ENCODE data around the gene CEP57L1.
"Not testable (repeated sequence)": the region's sequence is repeated elsewhere in the genome, so short reads cannot be mapped to it uniquely, and the experiment has no call there.

DNA sequence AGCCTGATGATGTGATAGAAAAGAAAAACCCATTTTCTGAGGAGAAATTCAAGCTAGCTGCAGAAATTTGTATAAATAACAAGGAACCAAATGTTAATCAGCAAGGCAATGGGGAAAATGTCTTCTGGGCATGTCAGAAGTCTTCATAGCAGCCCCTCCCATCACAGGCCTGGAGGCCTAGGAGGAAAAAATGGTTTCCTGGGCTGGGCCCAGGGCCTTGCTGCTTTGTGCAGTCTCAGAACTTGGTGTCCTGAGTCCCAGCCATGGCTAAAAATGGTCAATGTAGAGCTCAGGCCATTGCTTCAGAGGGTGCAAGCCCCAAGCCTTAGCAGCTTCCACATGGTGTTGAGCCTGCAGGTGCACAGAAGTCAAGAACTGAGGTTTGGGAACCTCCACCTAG is 96.1 kb downstream of the CEP57L1 start:
- TF ChIP-seq, protein P1, sequence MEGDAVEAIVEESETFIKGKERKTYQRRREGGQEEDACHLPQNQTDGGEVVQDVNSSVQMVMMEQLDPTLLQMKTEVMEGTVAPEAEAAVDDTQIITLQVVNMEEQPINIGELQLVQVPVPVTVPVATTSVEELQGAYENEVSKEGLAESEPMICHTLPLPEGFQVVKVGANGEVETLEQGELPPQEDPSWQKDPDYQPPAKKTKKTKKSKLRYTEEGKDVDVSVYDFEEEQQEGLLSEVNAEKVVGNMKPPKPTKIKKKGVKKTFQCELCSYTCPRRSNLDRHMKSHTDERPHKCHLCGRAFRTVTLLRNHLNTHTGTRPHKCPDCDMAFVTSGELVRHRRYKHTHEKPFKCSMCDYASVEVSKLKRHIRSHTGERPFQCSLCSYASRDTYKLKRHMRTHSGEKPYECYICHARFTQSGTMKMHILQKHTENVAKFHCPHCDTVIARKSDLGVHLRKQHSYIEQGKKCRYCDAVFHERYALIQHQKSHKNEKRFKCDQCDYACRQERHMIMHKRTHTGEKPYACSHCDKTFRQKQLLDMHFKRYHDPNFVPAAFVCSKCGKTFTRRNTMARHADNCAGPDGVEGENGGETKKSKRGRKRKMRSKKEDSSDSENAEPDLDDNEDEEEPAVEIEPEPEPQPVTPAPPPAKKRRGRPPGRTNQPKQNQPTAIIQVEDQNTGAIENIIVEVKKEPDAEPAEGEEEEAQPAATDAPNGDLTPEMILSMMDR (IDR thresholded peaks at IDR 0.05), result not testable (repeated sequence)
- TF ChIP-seq POLR2A (IDR thresholded peaks at IDR 0.05), result not testable (repeated sequence)

All from adrenal gland (tissue), 5 donors.